Measurements from ENCODE around the gene CELSR1. TPM values are rescaled to one million over a fixed set of nuclear protein-coding genes. Genes with fewer than 3 reads are reported as not detected.

CELSR1 gene
- total RNA-seq, 2 donors from 2014 or later, result 1.5 to 6.7 TPM

GRCh38 chr22:46549971-46550641 lies 12.7 kb upstream of the CELSR1 start:
- no peak for ATAC-seq (ENCODE audit: insufficient number of reproducible peaks, low FRiP score, low read depth)

GRCh38 chr22:46549563-46549840 lies 12.1 kb upstream of the CELSR1 start:
- Histone ChIP-seq H3K36me3 (no peaks in the 10 kb centered on the region), H3K4me3 (no peak overlapping the region), H3K9me3 (no peaks in the 10 kb centered on the region), H3K27me3 (replicated peaks; ENCODE audit: insufficient read depth) (no peaks in the 10 kb centered on the region), H3K4me1 (ENCODE audit: control insufficient read depth in 1 of 2, low read depth in 2 of 2) (peaks cover 21 to 35% of the 10 kb centered on the region in 2 donors), H3K27ac (peak overlapping the region in 1 of 2 donors; percentile 86)
- no peak for DNase-seq (ENCODE audit: low spot score)
- no peak for TF ChIP-seq CTCF (IDR thresholded peaks at IDR 0.05)
- ATAC-seq (ENCODE audit: insufficient number of reproducible peaks, low FRiP score, low read depth), result no peak

More at GRCh38 chr22:46549971-46550641, 12.7 kb upstream of the CELSR1 start:
- no peak for DNase-seq (ENCODE audit: low spot score)
- no peaks in the 10 kb centered on the region for H3K27me3 ChIP-seq (replicated peaks; ENCODE audit: insufficient read depth)
- H3K4me1 ChIP-seq (ENCODE audit: control insufficient read depth in 1 of 2, low read depth in 2 of 2), result peaks cover 21 to 35% of the 10 kb centered on the region in 2 donors
- no peak overlapping the region for H3K27ac ChIP-seq
- TF ChIP-seq CTCF (IDR thresholded peaks at IDR 0.05), result no peak
- H3K9me3 ChIP-seq, result no peaks in the 10 kb centered on the region
- no peak overlapping the region for H3K4me3 ChIP-seq
- H3K36me3 ChIP-seq, result no peaks in the 10 kb centered on the region

GRCh38 chr22:46547883-46548244 lies 10.4 kb upstream of the CELSR1 start:
- H3K36me3 ChIP-seq, result no peaks in the 10 kb centered on the region
- H3K9me3 ChIP-seq, result no peaks in the 10 kb centered on the region
- H3K27ac ChIP-seq, result peak overlapping the region; percentile 86
- peaks cover 21 to 35% of the 10 kb centered on the region in 2 donors for H3K4me1 ChIP-seq (ENCODE audit: control insufficient read depth in 1 of 2, low read depth in 2 of 2)
- H3K4me3 ChIP-seq, result peak overlapping the region; percentile 11
- ATAC-seq (ENCODE audit: insufficient number of reproducible peaks, low FRiP score, low read depth) (peak; percentile 30), DNase-seq (ENCODE audit: low spot score) (peak; percentile 53)
- no peak for TF ChIP-seq CTCF (IDR thresholded peaks at IDR 0.05)
- H3K27me3 ChIP-seq (replicated peaks; ENCODE audit: insufficient read depth), result no peaks in the 10 kb centered on the region

- H3K27ac ChIP-seq, result peak overlapping the region; percentile 86
- no peaks in the 10 kb centered on the region for H3K36me3 ChIP-seq
- H3K9me3 ChIP-seq, result no peaks in the 10 kb centered on the region
- no peak for TF ChIP-seq CTCF (IDR thresholded peaks at IDR 0.05)
- no peaks in the 10 kb centered on the region for H3K27me3 ChIP-seq (replicated peaks; ENCODE audit: insufficient read depth)
- peak overlapping the region; percentile 22 for H3K4me3 ChIP-seq
- no peak for DNase-seq (ENCODE audit: low spot score)
- peak; percentile 38 for ATAC-seq (ENCODE audit: insufficient number of reproducible peaks, low FRiP score, low read depth)
- H3K4me1 ChIP-seq (ENCODE audit: control insufficient read depth in 1 of 2, low read depth in 2 of 2), result peaks cover 21 to 35% of the 10 kb centered on the region in 2 donors
Measured at GRCh38 chr22:46547179-46547882, 9.9 kb upstream of the CELSR1 start.

- Histone ChIP-seq H3K9me3 (no peaks in the 10 kb centered on the region), H3K27me3 (replicated peaks; ENCODE audit: insufficient read depth) (no peaks in the 10 kb centered on the region), H3K4me3 (peak overlapping the region; percentile 22), H3K27ac (peak overlapping the region; percentile 86), H3K4me1 (ENCODE audit: control insufficient read depth in 1 of 2, low read depth in 2 of 2) (peaks cover 21 to 35% of the 10 kb centered on the region in 2 donors), H3K36me3 (no peaks in the 10 kb centered on the region)
- TF ChIP-seq CTCF (IDR thresholded peaks at IDR 0.05), result no peak
- DNase-seq (ENCODE audit: low spot score), result no peak
- ATAC-seq (ENCODE audit: insufficient number of reproducible peaks, low FRiP score, low read depth), result no peak
Measured at GRCh38 chr22:46546466-46547178, 9.2 kb upstream of the CELSR1 start.

Data from thoracic aorta (tissue), 2 donors.